NT2/D1 (cell line): ENCODE measurements around the gene MIPEP.

ENCODE experiments used
- SUZ12 ChIP-seq: IDR thresholded peaks from 2 replicates; pipeline ENCODE4 v1.6.1; 2011; ENCODE audit not compliant: insufficient read length, insufficient read depth; ENCODE audit errors: extremely low read depth
- YY1 ChIP-seq: IDR thresholded peaks from 2 replicates; pipeline ENCODE4 v1.6.1; 2011; ENCODE audit not compliant: insufficient read length, insufficient read depth

DNA sequence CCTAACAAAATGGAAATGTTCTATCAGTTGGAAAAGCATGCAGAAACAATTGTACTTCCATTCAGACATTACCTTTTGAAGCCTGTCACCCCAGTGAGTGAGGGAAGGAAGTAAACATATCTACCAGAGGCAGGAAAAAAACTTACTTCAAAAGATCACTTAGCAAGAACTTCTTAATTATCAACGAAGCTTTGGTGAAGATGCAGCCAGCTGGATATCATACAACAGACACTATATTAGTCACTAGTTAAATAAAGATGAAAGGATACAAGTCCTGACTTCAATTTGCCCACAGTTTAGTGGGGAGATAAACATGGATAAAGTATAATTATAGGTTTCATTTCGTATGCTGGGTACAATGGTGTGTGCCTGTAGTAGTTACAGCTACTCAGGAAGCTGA, 170.2 kb downstream of the MIPEP start:
- TF ChIP-seq YY1: no peak
- no peak for TF ChIP-seq SUZ12
